ENCODE measurements around the gene PRPS1L1. TPM values are rescaled to one million over a fixed set of nuclear protein-coding genes. Genes with fewer than 3 reads are reported as not detected.

Gene PRPS1L1
- total RNA-seq (2014; rRNA removed; shearing (Covaris generic)) (not detected in 2 replicates), polyA plus RNA-seq (2016; fragmentation: Nextera tagmentation; extraction: Ambion mirVana) (not detected in 2 replicates)

DNA sequence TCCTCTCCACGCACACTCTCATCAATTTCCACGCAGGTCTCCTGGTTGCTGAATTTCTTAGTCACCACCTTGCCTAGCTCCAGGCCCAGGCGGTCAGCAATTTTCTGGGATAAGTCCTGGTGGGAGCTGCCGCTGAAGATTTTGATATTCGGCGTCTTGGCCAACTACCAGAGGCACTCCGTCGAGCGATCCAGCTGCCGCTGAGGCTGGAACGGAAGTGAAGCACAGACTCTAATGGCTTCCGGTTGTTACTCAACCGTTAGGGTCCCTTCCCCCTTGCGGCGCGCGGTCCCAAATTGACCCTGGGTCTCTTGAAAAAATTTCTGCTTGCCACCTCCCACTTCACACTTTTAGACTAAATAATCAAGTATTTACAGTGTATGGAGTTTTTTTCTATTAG, at the start of gene PRPS1L1:
PRPS1L1 (minus strand) TSS at position 219 of the 400 bp plus-strand sequence.
- H2AFZ ChIP-seq, result no peak within 1 kb of the TSS
- no peaks in the 10 kb centered on the region for H3K9me3 ChIP-seq (ENCODE audit: low read depth)
- no peak within 1 kb of the TSS for H3K4me2 ChIP-seq (ENCODE audit: unreplicated experiment)
- H3F3A ChIP-seq (ENCODE audit: insufficient read depth), result no peaks in the 10 kb centered on the region
- H3K79me2 ChIP-seq (ENCODE audit: insufficient read depth), result no peaks in the 10 kb centered on the region
- H3K9ac ChIP-seq, result no peak within 1 kb of the TSS
- in situ Hi-C loops (cut with MboI), result no loop called here
- no peaks in the 10 kb centered on the region for H3K27me3 ChIP-seq (replicated peaks; ENCODE audit: insufficient read depth)
- no peaks in the 10 kb centered on the region for H3K36me3 ChIP-seq (ENCODE audit: low read depth)
- H3K4me3 ChIP-seq, result no peak within 1 kb of the TSS
- DNase-seq, result no peak
- no peak within 1 kb of the TSS for H3K27ac ChIP-seq
- H3K9me2 ChIP-seq (ENCODE audit: insufficient read depth), result no peaks in the 10 kb centered on the region
- 91 to 95% methylated on average over 17 of the region's 17 CpGs for WGBS, 2 experiments (ENCODE audit: low coverage in 1 of 2, low lambda C conversion rate in 2 of 2, missing lambda C conversion rate in 2 of 2)
- H3K4me1 ChIP-seq (ENCODE audit: insufficient read depth), result no peaks in the 10 kb centered on the region
- TF ChIP-seq EZH2phosphoT487 (IDR thresholded peaks at IDR 0.05; ENCODE audit: insufficient read depth, low read depth) (no peak), EZH2 (IDR thresholded peaks at IDR 0.05; ENCODE audit: insufficient read depth, poor library complexity, severe bottlenecking) (no peak)
- H4K20me1 ChIP-seq (ENCODE audit: insufficient read depth), result no peaks in the 10 kb centered on the region

- Histone ChIP-seq H3K79me2 (ENCODE audit: insufficient read depth) (no peaks in the 10 kb centered on the region), H3K4me1 (ENCODE audit: insufficient read depth) (no peaks in the 10 kb centered on the region), H3K9me2 (ENCODE audit: insufficient read depth) (no peaks in the 10 kb centered on the region), H3K9ac (no peak overlapping the region), H3F3A (ENCODE audit: insufficient read depth) (no peaks in the 10 kb centered on the region), H3K9me3 (ENCODE audit: low read depth) (no peaks in the 10 kb centered on the region), H3K27me3 (replicated peaks; ENCODE audit: insufficient read depth) (no peaks in the 10 kb centered on the region), H3K4me2 (ENCODE audit: unreplicated experiment) (no peak overlapping the region), H3K27ac (no peak overlapping the region), H4K20me1 (ENCODE audit: insufficient read depth) (no peaks in the 10 kb centered on the region), H3K36me3 (ENCODE audit: low read depth) (no peaks in the 10 kb centered on the region), H3K4me3 (no peak overlapping the region), H2AFZ (no peak overlapping the region)
- no peak for DNase-seq
- in situ Hi-C loops (cut with MboI), result no loop called here
- TF ChIP-seq EZH2phosphoT487 (IDR thresholded peaks at IDR 0.05; ENCODE audit: insufficient read depth, low read depth) (no peak), EZH2 (IDR thresholded peaks at IDR 0.05; ENCODE audit: insufficient read depth, poor library complexity, severe bottlenecking) (no peak)
- WGBS, 2 experiments (ENCODE audit: low coverage in 1 of 2, low lambda C conversion rate in 2 of 2, missing lambda C conversion rate in 2 of 2), result 77 to 84% methylated on average over 1 of the region's 1 CpG
These were observed 48.8 kb upstream of the PRPS1L1 start for GRCh38 chr7:18076461-18076860.

DNA sequence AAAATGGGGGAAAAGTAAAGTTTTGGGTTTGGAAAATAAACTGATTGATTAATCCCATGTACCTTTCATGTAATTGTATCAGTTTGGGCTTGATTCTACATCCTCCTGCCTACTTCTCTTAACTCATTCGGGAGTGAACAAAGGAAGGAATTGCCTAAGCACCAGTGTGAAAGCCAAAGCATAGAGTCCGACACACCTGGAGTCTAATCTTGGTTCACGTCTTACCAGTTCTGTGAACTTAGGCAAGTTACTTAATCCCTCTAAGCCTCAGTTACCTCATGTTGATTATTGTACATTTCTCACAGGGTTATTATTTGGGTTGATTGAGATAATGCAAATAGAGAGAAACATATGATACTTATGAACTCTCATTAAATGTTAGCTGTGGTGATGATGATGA, 41.1 kb upstream of the PRPS1L1 start:
- in situ Hi-C loops (cut with MboI), result no loop called here
- TF ChIP-seq EZH2 (IDR thresholded peaks at IDR 0.05; ENCODE audit: insufficient read depth, poor library complexity, severe bottlenecking) (no peak), EZH2phosphoT487 (IDR thresholded peaks at IDR 0.05; ENCODE audit: insufficient read depth, low read depth) (no peak)
- Histone ChIP-seq H3K4me2 (ENCODE audit: unreplicated experiment) (no peak overlapping the region), H3K9me2 (ENCODE audit: insufficient read depth) (no peaks in the 10 kb centered on the region), H4K20me1 (ENCODE audit: insufficient read depth) (no peaks in the 10 kb centered on the region), H3K27ac (no peak overlapping the region), H3K4me1 (ENCODE audit: insufficient read depth) (no peaks in the 10 kb centered on the region), H3K9ac (no peak overlapping the region), H3K27me3 (replicated peaks; ENCODE audit: insufficient read depth) (no peaks in the 10 kb centered on the region), H3F3A (ENCODE audit: insufficient read depth) (no peaks in the 10 kb centered on the region), H3K9me3 (ENCODE audit: low read depth) (no peaks in the 10 kb centered on the region), H3K4me3 (no peak overlapping the region), H3K79me2 (ENCODE audit: insufficient read depth) (no peaks in the 10 kb centered on the region), H2AFZ (no peak overlapping the region), H3K36me3 (ENCODE audit: low read depth) (no peaks in the 10 kb centered on the region)
- 67 to 68% methylated on average over 3 of the region's 3 CpGs for WGBS, 2 experiments (ENCODE audit: low coverage in 1 of 2, low lambda C conversion rate in 2 of 2, missing lambda C conversion rate in 2 of 2)
- no peak for DNase-seq

DNA sequence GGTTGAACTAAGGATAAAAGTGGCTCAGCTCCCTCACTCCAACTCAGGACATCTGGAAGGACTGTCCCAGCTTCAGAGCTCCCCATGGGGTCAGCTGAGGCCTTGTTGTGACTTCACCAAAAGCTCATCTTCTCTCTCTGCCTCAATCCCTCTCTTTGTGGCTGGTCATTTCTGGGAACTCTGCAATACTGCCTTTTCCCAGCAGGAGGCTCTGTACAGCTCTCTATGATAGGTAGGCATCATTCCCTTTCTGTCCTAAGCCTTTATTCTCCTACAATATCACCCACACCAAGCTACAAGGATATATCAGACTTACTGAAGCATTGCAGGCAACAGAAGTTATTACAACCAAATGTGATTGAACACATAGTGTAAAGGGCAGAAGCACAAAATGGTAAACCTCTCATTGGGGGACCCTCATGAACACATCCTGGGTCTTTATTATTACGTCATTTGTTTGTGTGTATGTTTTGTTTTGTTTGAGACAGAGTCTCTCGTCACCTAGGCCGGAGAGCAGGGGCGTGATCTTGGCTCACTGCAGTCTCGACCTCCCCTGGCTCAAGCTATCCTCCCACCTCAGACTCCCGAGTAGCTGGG, 36.7 kb upstream of the PRPS1L1 start:
- Histone ChIP-seq H3K9me2 (ENCODE audit: insufficient read depth) (no peaks in the 10 kb centered on the region), H3K4me1 (ENCODE audit: insufficient read depth) (no peaks in the 10 kb centered on the region), H3F3A (ENCODE audit: insufficient read depth) (no peaks in the 10 kb centered on the region), H3K4me2 (ENCODE audit: unreplicated experiment) (no peak overlapping the region), H3K27me3 (replicated peaks; ENCODE audit: insufficient read depth) (no peaks in the 10 kb centered on the region), H3K9me3 (ENCODE audit: low read depth) (no peaks in the 10 kb centered on the region), H3K36me3 (ENCODE audit: low read depth) (no peaks in the 10 kb centered on the region), H3K79me2 (ENCODE audit: insufficient read depth) (no peaks in the 10 kb centered on the region), H3K4me3 (no peak overlapping the region), H4K20me1 (ENCODE audit: insufficient read depth) (no peaks in the 10 kb centered on the region), H2AFZ (no peak overlapping the region), H3K9ac (no peak overlapping the region), H3K27ac (no peak overlapping the region)
- DNase-seq, result peak; percentile 24
- in situ Hi-C loops (cut with MboI), result no loop called here
- no peak for TF ChIP-seq EZH2phosphoT487 (IDR thresholded peaks at IDR 0.05; ENCODE audit: insufficient read depth, low read depth)
- TF ChIP-seq EZH2 (IDR thresholded peaks at IDR 0.05; ENCODE audit: insufficient read depth, poor library complexity, severe bottlenecking), result no peak
- 69 to 72% methylated on average over 6 of the region's 6 CpGs for WGBS, 2 experiments (ENCODE audit: low coverage in 1 of 2, low lambda C conversion rate in 2 of 2, missing lambda C conversion rate in 2 of 2)

Measured in GM23248 (cell line).